ENCODE data around the gene EIF2S2.

DNA sequence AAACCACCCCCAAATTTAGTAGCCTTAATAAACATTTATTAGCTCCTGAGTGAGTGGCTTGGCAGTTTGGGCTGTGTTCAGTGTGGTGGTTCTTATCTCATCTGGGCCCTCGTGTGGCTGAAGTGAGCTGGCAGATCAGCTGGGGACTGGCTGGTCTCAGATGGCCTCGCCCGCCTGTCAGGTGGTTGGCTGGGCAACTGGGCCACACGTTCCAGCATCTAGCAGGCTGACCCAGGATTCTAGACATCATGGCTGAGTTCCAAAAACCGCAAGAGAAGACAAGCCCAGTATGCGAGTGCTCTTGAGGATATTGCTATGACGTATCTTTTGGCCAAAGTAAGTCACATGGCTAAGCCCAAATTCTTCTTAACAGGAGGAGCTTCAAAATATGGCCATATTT lies 28.9 kb downstream of the EIF2S2 start:
- TF ChIP-seq, protein P1, sequence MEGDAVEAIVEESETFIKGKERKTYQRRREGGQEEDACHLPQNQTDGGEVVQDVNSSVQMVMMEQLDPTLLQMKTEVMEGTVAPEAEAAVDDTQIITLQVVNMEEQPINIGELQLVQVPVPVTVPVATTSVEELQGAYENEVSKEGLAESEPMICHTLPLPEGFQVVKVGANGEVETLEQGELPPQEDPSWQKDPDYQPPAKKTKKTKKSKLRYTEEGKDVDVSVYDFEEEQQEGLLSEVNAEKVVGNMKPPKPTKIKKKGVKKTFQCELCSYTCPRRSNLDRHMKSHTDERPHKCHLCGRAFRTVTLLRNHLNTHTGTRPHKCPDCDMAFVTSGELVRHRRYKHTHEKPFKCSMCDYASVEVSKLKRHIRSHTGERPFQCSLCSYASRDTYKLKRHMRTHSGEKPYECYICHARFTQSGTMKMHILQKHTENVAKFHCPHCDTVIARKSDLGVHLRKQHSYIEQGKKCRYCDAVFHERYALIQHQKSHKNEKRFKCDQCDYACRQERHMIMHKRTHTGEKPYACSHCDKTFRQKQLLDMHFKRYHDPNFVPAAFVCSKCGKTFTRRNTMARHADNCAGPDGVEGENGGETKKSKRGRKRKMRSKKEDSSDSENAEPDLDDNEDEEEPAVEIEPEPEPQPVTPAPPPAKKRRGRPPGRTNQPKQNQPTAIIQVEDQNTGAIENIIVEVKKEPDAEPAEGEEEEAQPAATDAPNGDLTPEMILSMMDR (IDR thresholded peaks at IDR 0.05; ENCODE audit: poor library complexity): no peak
- TF ChIP-seq EZH2phosphoT487 (IDR thresholded peaks at IDR 0.05; ENCODE audit: low read depth, severe bottlenecking, unreplicated experiment) (no peak), EZH2 (IDR thresholded peaks at IDR 0.05; ENCODE audit: borderline replicate concordance) (no peak)
